Measurements from ENCODE around the gene PACRG.

GRCh38 chr6:163030980-163031379, 303.2 kb downstream of the PACRG start:
- TF ChIP-seq FOXM1 (IDR thresholded peaks at IDR 0.05; ENCODE audit: low read depth) = no peak
- no peak for TF ChIP-seq MXI1 (IDR thresholded peaks at IDR 0.05; ENCODE audit: low read depth, low read length)
- TF ChIP-seq FOXJ3 (CRISPR knock-in tag; IDR thresholded peaks at IDR 0.05) = no peak
- no peak for TF ChIP-seq RFX5 (IDR thresholded peaks at IDR 0.05; ENCODE audit: low read length)
- TF ChIP-seq MAX (IDR thresholded peaks at IDR 0.05; ENCODE audit: low read depth) = no peak
- TF ChIP-seq, protein P1, sequence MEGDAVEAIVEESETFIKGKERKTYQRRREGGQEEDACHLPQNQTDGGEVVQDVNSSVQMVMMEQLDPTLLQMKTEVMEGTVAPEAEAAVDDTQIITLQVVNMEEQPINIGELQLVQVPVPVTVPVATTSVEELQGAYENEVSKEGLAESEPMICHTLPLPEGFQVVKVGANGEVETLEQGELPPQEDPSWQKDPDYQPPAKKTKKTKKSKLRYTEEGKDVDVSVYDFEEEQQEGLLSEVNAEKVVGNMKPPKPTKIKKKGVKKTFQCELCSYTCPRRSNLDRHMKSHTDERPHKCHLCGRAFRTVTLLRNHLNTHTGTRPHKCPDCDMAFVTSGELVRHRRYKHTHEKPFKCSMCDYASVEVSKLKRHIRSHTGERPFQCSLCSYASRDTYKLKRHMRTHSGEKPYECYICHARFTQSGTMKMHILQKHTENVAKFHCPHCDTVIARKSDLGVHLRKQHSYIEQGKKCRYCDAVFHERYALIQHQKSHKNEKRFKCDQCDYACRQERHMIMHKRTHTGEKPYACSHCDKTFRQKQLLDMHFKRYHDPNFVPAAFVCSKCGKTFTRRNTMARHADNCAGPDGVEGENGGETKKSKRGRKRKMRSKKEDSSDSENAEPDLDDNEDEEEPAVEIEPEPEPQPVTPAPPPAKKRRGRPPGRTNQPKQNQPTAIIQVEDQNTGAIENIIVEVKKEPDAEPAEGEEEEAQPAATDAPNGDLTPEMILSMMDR (IDR thresholded peaks at IDR 0.05) = no peak
- no peak for TF ChIP-seq USF2 (IDR thresholded peaks at IDR 0.05; ENCODE audit: borderline replicate concordance, low read depth, low read length)
- no peak for TF ChIP-seq POLR2AphosphoS5 (IDR thresholded peaks at IDR 0.05; ENCODE audit: low read depth, low read length)
- TF ChIP-seq RXRA (IDR thresholded peaks at IDR 0.05; ENCODE audit: borderline replicate concordance, low read depth) = no peak
- TF ChIP-seq JUND (IDR thresholded peaks at IDR 0.05) = no peak
- no peak for TF ChIP-seq GATA2 (CRISPR knock-in tag; IDR thresholded peaks at IDR 0.05)
- no peak for TF ChIP-seq TAF1 (IDR thresholded peaks at IDR 0.05; ENCODE audit: borderline replicate concordance, low read depth, low read length)
- no peak for TF ChIP-seq RAD21 (IDR thresholded peaks at IDR 0.05; ENCODE audit: low read length)
- no peak for TF ChIP-seq EZH2phosphoT487 (IDR thresholded peaks at IDR 0.05; ENCODE audit: borderline replicate concordance, low read depth)
